ENCODE measurements around the gene VCX3A. TPM values are rescaled to one million over a fixed set of nuclear protein-coding genes. Genes with fewer than 3 reads are reported as not detected.

The VCX3A gene
- total and polyA plus RNA-seq, 4 donors: 0.29 to 0.43 (median 0.33) TPM; not detected in 1

DNA sequence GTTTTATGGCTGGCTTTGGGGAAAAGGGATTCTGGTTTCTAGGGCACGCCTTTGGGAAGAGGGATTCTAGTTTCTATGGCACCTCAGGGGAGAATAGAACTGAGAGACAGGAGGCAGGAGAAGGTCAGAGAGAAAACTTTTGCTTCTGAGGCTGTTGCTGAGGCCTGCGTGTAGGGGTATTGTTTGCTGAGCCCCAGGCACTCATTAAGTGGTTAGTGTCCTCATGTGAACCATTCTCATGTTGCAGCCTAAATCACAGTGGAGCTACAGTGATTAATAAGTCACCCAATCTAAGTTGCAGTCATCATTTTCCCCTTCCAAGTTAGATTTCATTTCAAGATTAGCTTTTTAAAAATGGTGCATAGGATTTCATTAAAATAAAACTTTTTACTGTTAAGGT is 29.0 kb downstream of the VCX3A start:
- Histone ChIP-seq H3K27me3 (ENCODE audit: control insufficient read depth, insufficient read depth, low read length) (no peaks in the 10 kb centered on the region), H3K4me3 (ENCODE audit: low read depth, low read length) (no peak overlapping the region), H3K36me3 (ENCODE audit: control insufficient read depth, insufficient read depth, low read length) (no peaks in the 10 kb centered on the region), H3K27ac (ENCODE audit: low read depth, low read length) (no peak overlapping the region), H3K9me3 (ENCODE audit: control insufficient read depth, insufficient read depth, low read length) (peaks cover 1% of the 10 kb centered on the region), H3K4me1 (ENCODE audit: control insufficient read depth, insufficient read depth, low read length) (no peaks in the 10 kb centered on the region)
- 87% methylated on average over 1 of the region's 2 CpGs for WGBS (ENCODE audit: insufficient coverage)
- DNase-seq (ENCODE audit: low read depth in 4 of 6, low spot score in 6 of 6): no peak

DNA sequence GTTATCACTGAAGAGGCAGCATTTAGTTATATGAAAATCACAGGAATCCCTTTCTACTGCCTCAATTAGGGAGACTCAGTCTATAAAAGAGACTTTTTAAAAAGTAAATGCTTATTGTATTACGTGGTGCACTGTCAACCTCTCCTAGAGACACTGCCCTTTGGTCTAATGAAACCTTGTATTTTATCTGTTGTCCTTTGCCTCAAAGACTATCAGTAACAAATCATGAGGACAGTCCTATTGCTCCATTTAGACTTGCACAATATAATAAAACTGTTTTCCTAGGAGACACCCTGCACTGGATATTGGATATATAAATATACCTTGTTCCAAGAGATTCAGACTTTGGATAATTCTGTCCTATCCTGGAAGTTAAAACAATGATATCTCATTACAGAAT is 34.2 kb downstream of the VCX3A start:
- Histone ChIP-seq H3K4me3 (ENCODE audit: low read depth, low read length) (no peak overlapping the region), H3K27ac (ENCODE audit: low read depth, low read length) (no peak overlapping the region), H3K9me3 (ENCODE audit: control insufficient read depth, insufficient read depth, low read length) (peaks cover 1% of the 10 kb centered on the region), H3K36me3 (ENCODE audit: control insufficient read depth, insufficient read depth, low read length) (no peaks in the 10 kb centered on the region), H3K4me1 (ENCODE audit: control insufficient read depth, insufficient read depth, low read length) (no peaks in the 10 kb centered on the region), H3K27me3 (ENCODE audit: control insufficient read depth, insufficient read depth, low read length) (no peaks in the 10 kb centered on the region)
- no CpG with 5 or more reads among the region's 1 CpG for WGBS (ENCODE audit: insufficient coverage)
- DNase-seq (ENCODE audit: low read depth in 4 of 6, low spot score in 6 of 6): no peak

DNA sequence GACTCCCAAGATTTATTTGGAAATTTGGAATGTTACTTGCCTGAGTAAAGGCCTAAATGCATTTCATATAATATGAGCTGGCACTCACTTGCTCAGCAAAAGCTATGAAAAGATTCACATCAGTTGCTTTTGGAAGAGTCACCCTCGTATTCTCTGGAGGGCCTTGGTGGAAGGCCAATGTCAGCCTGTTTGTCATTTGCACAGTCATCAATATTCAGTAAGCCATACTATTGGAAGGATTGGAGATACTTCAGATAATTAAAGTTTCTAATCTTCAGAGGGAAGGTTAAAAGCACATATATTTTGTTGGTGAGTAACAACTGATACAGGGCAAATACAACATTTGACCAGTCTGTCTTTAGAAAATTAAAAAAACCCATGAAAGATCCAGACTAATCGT is 36.6 kb downstream of the VCX3A start:
- H3K36me3 ChIP-seq (ENCODE audit: control insufficient read depth, insufficient read depth, low read length): no peaks in the 10 kb centered on the region
- WGBS (ENCODE audit: insufficient coverage): no CpG with 5 or more reads among the region's 2 CpGs
- no peaks in the 10 kb centered on the region for H3K4me1 ChIP-seq (ENCODE audit: control insufficient read depth, insufficient read depth, low read length)
- no peaks in the 10 kb centered on the region for H3K27me3 ChIP-seq (ENCODE audit: control insufficient read depth, insufficient read depth, low read length)
- H3K4me3 ChIP-seq (ENCODE audit: low read depth, low read length): no peak overlapping the region
- peaks cover 1% of the 10 kb centered on the region for H3K9me3 ChIP-seq (ENCODE audit: control insufficient read depth, insufficient read depth, low read length)
- no peak overlapping the region for H3K27ac ChIP-seq (ENCODE audit: low read depth, low read length)
- DNase-seq (ENCODE audit: low read depth in 4 of 6, low spot score in 6 of 6): no peak

Measured in spinal cord (tissue), 10 donors.